ENCODE measurements around the gene SLC6A2. TPM values are rescaled to one million over a fixed set of nuclear protein-coding genes. Genes with fewer than 3 reads are reported as not detected.

The SLC6A2 gene
- total RNA-seq, 1 donor from 2014 or later, result 9.6 TPM

DNA sequence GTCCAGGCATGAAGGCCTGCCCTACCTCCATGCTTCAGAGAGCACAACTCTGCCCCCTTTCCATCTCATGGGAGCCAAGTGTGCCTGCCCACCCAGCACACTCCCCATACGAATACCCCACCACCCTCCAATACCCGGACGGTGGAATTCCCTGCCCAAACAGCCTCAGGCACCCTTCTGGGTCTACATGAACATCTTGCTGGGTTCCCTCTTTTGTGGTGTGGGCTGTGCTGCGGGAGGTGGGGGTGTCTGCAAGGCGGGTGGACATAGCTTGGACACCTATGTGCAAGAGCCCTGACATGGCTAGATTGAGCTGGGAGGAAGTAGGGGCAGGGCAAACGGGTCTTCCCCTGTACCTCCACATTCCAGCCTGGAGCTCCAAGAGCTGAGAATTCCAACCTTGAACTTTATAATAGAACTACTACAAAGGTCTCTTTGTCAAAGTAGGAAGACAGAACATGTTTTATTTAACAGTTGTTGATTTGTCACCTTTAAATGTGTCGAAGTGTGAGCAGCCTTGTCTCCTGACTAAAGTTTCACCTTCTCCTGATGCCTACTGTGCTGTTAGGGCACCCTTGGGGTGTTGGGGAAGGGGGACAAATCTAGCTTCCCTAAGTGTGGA is 9.1 kb downstream of the SLC6A2 start:
- no peaks in the 10 kb centered on the region for H3K27me3 ChIP-seq

DNA sequence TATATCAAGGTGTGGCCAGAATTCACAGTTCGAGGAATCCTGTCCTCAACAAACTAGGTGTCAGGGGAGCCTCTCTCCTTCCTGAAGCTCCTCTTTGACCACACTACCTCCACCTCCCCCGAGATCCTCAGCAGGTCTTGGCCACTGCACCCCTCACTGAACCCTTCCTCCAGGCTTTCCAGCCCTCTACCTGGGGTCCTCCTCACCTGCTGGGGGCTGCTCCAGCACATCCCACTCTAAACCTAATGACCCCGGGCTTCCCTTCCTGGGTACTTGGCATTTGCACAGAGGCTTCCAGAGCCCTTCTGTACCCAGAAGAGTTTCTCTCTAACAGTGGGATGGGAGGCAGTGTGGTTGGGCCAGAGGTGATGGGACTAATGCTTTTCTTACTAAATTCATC is 9.7 kb downstream of the SLC6A2 start:
- intact Hi-C loops (cut with DNase I), result no loop called here
- TF ChIP-seq POLR2A (IDR thresholded peaks at IDR 0.05) (no peak), POLR2AphosphoS5 (IDR thresholded peaks at IDR 0.05; ENCODE audit: insufficient read depth in 1 of 2, low read depth in 1 of 2) (no peak)
- TF ChIP-seq, protein P1, sequence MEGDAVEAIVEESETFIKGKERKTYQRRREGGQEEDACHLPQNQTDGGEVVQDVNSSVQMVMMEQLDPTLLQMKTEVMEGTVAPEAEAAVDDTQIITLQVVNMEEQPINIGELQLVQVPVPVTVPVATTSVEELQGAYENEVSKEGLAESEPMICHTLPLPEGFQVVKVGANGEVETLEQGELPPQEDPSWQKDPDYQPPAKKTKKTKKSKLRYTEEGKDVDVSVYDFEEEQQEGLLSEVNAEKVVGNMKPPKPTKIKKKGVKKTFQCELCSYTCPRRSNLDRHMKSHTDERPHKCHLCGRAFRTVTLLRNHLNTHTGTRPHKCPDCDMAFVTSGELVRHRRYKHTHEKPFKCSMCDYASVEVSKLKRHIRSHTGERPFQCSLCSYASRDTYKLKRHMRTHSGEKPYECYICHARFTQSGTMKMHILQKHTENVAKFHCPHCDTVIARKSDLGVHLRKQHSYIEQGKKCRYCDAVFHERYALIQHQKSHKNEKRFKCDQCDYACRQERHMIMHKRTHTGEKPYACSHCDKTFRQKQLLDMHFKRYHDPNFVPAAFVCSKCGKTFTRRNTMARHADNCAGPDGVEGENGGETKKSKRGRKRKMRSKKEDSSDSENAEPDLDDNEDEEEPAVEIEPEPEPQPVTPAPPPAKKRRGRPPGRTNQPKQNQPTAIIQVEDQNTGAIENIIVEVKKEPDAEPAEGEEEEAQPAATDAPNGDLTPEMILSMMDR (IDR thresholded peaks at IDR 0.05), result no peak
- H3K4me1 ChIP-seq, result peaks cover 36% of the 10 kb centered on the region
- H3K9me3 ChIP-seq, result no peaks in the 10 kb centered on the region
- H3K27me3 ChIP-seq, result no peaks in the 10 kb centered on the region
- H3K36me3 ChIP-seq, result no peaks in the 10 kb centered on the region
- no peak overlapping the region for H3K4me3 ChIP-seq
- no peak for DNase-seq (ENCODE audit: extremely low spot score in 2 of 2)
- no peak overlapping the region for H3K27ac ChIP-seq

More for the DNA sequence above, 9.1 kb downstream of the SLC6A2 start:
- no peaks in the 10 kb centered on the region for H3K36me3 ChIP-seq
- H3K4me3 ChIP-seq, result no peak overlapping the region
- no peak overlapping the region for H3K27ac ChIP-seq
- no peaks in the 10 kb centered on the region for H3K9me3 ChIP-seq
- intact Hi-C loops (cut with DNase I), result no loop called here
- TF ChIP-seq POLR2AphosphoS5 (IDR thresholded peaks at IDR 0.05; ENCODE audit: insufficient read depth in 1 of 2, low read depth in 1 of 2) (no peak), POLR2A (IDR thresholded peaks at IDR 0.05) (no peak)
- TF ChIP-seq, protein P1 (IDR thresholded peaks at IDR 0.05), result no peak
- peaks cover 36% of the 10 kb centered on the region for H3K4me1 ChIP-seq
- no peak for DNase-seq (ENCODE audit: extremely low spot score in 2 of 2)

DNA sequence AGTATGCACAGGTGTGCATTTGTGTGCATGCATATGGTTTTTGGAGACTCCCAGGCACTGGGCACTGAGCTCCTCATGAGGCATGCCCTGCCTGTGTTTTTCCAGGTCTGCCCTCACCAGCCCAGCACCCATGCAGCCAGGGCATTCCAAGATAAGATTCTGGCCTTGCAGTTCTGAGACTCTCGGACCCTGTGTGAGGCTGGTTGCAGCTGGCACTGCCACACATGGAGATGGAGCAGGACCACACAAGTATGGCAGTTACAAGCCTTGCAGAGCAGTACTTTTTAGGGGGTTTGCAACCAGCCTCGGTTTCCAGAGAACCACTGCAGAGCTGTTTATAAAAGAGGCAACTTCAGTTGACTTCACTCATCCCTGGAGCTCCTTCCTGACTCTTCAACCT is 10.2 kb downstream of the SLC6A2 start:
- intact Hi-C loops (cut with DNase I), result no loop called here
- no peaks in the 10 kb centered on the region for H3K9me3 ChIP-seq
- DNase-seq (ENCODE audit: extremely low spot score in 2 of 2), result no peak
- no peaks in the 10 kb centered on the region for H3K27me3 ChIP-seq
- H3K4me3 ChIP-seq, result no peak overlapping the region
- no peak overlapping the region for H3K27ac ChIP-seq
- H3K36me3 ChIP-seq, result no peaks in the 10 kb centered on the region
- TF ChIP-seq, protein P1 (IDR thresholded peaks at IDR 0.05), result no peak
- TF ChIP-seq POLR2AphosphoS5 (IDR thresholded peaks at IDR 0.05; ENCODE audit: insufficient read depth in 1 of 2, low read depth in 1 of 2), result no peak
- TF ChIP-seq POLR2A (IDR thresholded peaks at IDR 0.05), result no peak
- peaks cover 32% of the 10 kb centered on the region for H3K4me1 ChIP-seq

GRCh38 chr16:55667753-55668152 is 12.0 kb downstream of the SLC6A2 start:
- TF ChIP-seq POLR2A (IDR thresholded peaks at IDR 0.05) (no peak), POLR2AphosphoS5 (IDR thresholded peaks at IDR 0.05; ENCODE audit: insufficient read depth in 1 of 2, low read depth in 1 of 2) (no peak)
- TF ChIP-seq, protein P1 (IDR thresholded peaks at IDR 0.05), result no peak
- Histone ChIP-seq H3K4me3 (no peak overlapping the region), H3K27me3 (no peaks in the 10 kb centered on the region), H3K27ac (no peak overlapping the region), H3K9me3 (no peaks in the 10 kb centered on the region), H3K36me3 (no peaks in the 10 kb centered on the region), H3K4me1 (peaks cover 17% of the 10 kb centered on the region)
- no peak for DNase-seq (ENCODE audit: extremely low spot score in 2 of 2)
- intact Hi-C loops (cut with DNase I), result no loop called here

Data from vagina (tissue), 2 donors.